Head of caudate nucleus (tissue), 42 donors: Measurements from ENCODE around the gene RSPO1.
"Not testable (repeated sequence)": the region's sequence is repeated elsewhere in the genome, so short reads cannot be mapped to it uniquely, and the experiment has no call there.

Source experiments
- DNase-seq, 42 donors: peaks; one replicate each; pipeline versions ENCODE4 v3.0.0 to v3.0.0-alpha.2; 2020 to 2021; ENCODE audit warnings: mixed read lengths in 7 of 42
- intact Hi-C: fragments of 100-400 bp; cut with DNase I; formaldehyde crosslinking; loops from one replicate; pipeline ENCODE4 v1.15.0; 2022

Gene RSPO1

GRCh38 chr1:37596182-37596667, 38.5 kb downstream of the RSPO1 start:
- intact Hi-C loops = loop anchor here (5.0 kb wide), 3 partner anchors 39 to 86 kb away; partner anchors contain the start of gene DNALI1

GRCh38 chr1:37595440-37596181, 39.1 kb downstream of the RSPO1 start, which contains the start of gene GNL2:
Gene GNL2, minus strand, starts transcription at chr1:37595937. Its CDS starts 115 bp downstream, at chr1:37595822.
- intact Hi-C loops = loop anchor here (5.0 kb wide), 3 partner anchors 38 to 87 kb away; partner anchors contain the start of gene DNALI1
- DNase-seq = peak; percentile 93 to 99 (median 97)

More at GRCh38 chr1:37596182-37596667, 38.5 kb downstream of the RSPO1 start:
- DNase-seq = no peak

GRCh38 chr1:37593726-37594125, 41.0 kb downstream of the RSPO1 start:
- no peak for DNase-seq
- intact Hi-C loops = no loop called here

- intact Hi-C loops = no loop called here
- DNase-seq = no peak
Measured at GRCh38 chr1:37588939-37589338, 45.8 kb downstream of the RSPO1 start.

GRCh38 chr1:37584544-37584943, 50.1 kb downstream of the RSPO1 start:
- DNase-seq, intact Hi-C loops: not testable (repeated sequence)

- no peak for DNase-seq
- intact Hi-C loops = no loop called here
Measured at GRCh38 chr1:37575692-37576091, 59.0 kb downstream of the RSPO1 start.

- intact Hi-C loops = no loop called here
- DNase-seq = no peak
Measured at GRCh38 chr1:37574834-37575480, 59.7 kb downstream of the RSPO1 start.

- intact Hi-C loops = no loop called here
- no peak for DNase-seq
Measured at GRCh38 chr1:37570528-37571334, 64.0 kb downstream of the RSPO1 start.

GRCh38 chr1:37567023-37567422, 67.7 kb downstream of the RSPO1 start:
- no peak for DNase-seq
- intact Hi-C loops = no loop called here

GRCh38 chr1:37564892-37565291, 69.8 kb downstream of the RSPO1 start:
- intact Hi-C loops = no loop called here
- no peak for DNase-seq

GRCh38 chr1:37562984-37563383, 71.7 kb downstream of the RSPO1 start:
- intact Hi-C loops = no loop called here

More at GRCh38 chr1:37562984-37563383, 71.7 kb downstream of the RSPO1 start:
- DNase-seq = no peak
